NCI-H446 (cell line): ENCODE measurements around the gene IKBKG.
A peak's percentile ranks its signal among the peaks of the same experiment; 100 is the strongest.
"Not testable (repeated sequence)": the region's sequence is repeated elsewhere in the genome, so short reads cannot be mapped to it uniquely, and the experiment has no call there.

Experiments
- DNase-seq, 2 experiments: peaks; one replicate each; lab custom pipeline; 2025; lab: John Stamatoyannopoulos, UW

The IKBKG gene

GRCh38 chrX:154526901-154527675 is 20.3 kb upstream of the IKBKG start:
- DNase-seq = peak; percentile 53 to 68

GRCh38 chrX:154529206-154529612 is 18.2 kb upstream of the IKBKG start:
- DNase-seq = no peak

GRCh38 chrX:154530286-154530685 is 17.1 kb upstream of the IKBKG start:
- no peak for DNase-seq

GRCh38 chrX:154531626-154532025 is 15.8 kb upstream of the IKBKG start:
- DNase-seq = no peak

GRCh38 chrX:154532690-154533089 is 14.7 kb upstream of the IKBKG start:
- DNase-seq = no peak

GRCh38 chrX:154534526-154535322 is 12.7 kb upstream of the IKBKG start:
- peak; percentile 41 to 87 for DNase-seq

GRCh38 chrX:154535892-154536291 is 11.5 kb upstream of the IKBKG start:
- no peak for DNase-seq

GRCh38 chrX:154539077-154539476 is 8.3 kb upstream of the IKBKG start:
- DNase-seq = no peak

GRCh38 chrX:154540365-154540764 is 7.1 kb upstream of the IKBKG start:
- DNase-seq = not testable (repeated sequence)

GRCh38 chrX:154540897-154541535 is 6.4 kb upstream of the IKBKG start:
- no peak for DNase-seq

GRCh38 chrX:154541589-154541895 is 5.9 kb upstream of the IKBKG start:
- no peak for DNase-seq

GRCh38 chrX:154541896-154542722 is 5.3 kb upstream of the IKBKG start:
- DNase-seq = peak in 1 of 2 experiments; percentile 34

- no peak for DNase-seq
Measured at GRCh38 chrX:154542723-154543424, 4.5 kb upstream of the IKBKG start.

- DNase-seq = no peak
Measured at GRCh38 chrX:154545673-154546274, 1.6 kb upstream of the IKBKG start.

- peak; percentile 47 to 73 for DNase-seq
Measured at GRCh38 chrX:154546354-154547244, 821 bp upstream of the IKBKG start, which contains the start of gene G6PD. Gene G6PD (minus strand): TSS chrX:154546846. CDS start chrX:154546155, 691 bp downstream.

- no peak for DNase-seq
Measured at GRCh38 chrX:154548028-154548316, 552 bp downstream of the IKBKG start.

GRCh38 chrX:154549766-154550165 is 2.3 kb downstream of the IKBKG start:
- no peak for DNase-seq

GRCh38 chrX:154552112-154552806 is 4.8 kb downstream of the IKBKG start:
- not testable (repeated sequence) for DNase-seq

- DNase-seq = not testable (repeated sequence)
Measured at GRCh38 chrX:154558060-154558690, 10.8 kb downstream of the IKBKG start.
